Activated T-cell treated with anti-CD3 and anti-CD28 coated beads, Interleukin-2, amount 50 U/mL, for 48 hours (primary cell): ENCODE results near the gene TBL1XR1.
A peak's percentile ranks its signal among the peaks of the same experiment; 100 is the strongest.
"Not testable (repeated sequence)": the region's sequence is repeated elsewhere in the genome, so short reads cannot be mapped to it uniquely, and the experiment has no call there.

Source experiments
- DNase-seq, 2 experiments: peaks; one replicate each; pipeline ENCODE4 v3.0.0-alpha.2; 2020

The TBL1XR1 gene

GRCh38 chr3:177056927-177057326 lies 140.4 kb downstream of the TBL1XR1 start:
- DNase-seq, result no peak

- no peak for DNase-seq
Observed at GRCh38 chr3:177055605-177056571, 141.4 kb downstream of the TBL1XR1 start.

GRCh38 chr3:177053107-177053506 lies 144.2 kb downstream of the TBL1XR1 start:
- no peak for DNase-seq

GRCh38 chr3:177051411-177051810 lies 145.9 kb downstream of the TBL1XR1 start:
- DNase-seq, result no peak

GRCh38 chr3:177050501-177051237 lies 146.6 kb downstream of the TBL1XR1 start:
- DNase-seq, result no peak

GRCh38 chr3:177045767-177046166 lies 151.5 kb downstream of the TBL1XR1 start:
- DNase-seq, result no peak

- no peak for DNase-seq
Observed at GRCh38 chr3:177045222-177045621, 152.1 kb downstream of the TBL1XR1 start.

GRCh38 chr3:177041730-177042551 lies 155.3 kb downstream of the TBL1XR1 start:
- no peak for DNase-seq

- DNase-seq, result no peak
Observed at GRCh38 chr3:177041021-177041729, 156.1 kb downstream of the TBL1XR1 start.

GRCh38 chr3:177039490-177040274 lies 157.6 kb downstream of the TBL1XR1 start:
- no peak for DNase-seq

- DNase-seq, result peak in 1 of 2 experiments; percentile 25
Observed at GRCh38 chr3:177037241-177037640, 160.0 kb downstream of the TBL1XR1 start.

- no peak for DNase-seq
Observed at GRCh38 chr3:177035676-177036075, 161.6 kb downstream of the TBL1XR1 start.

- DNase-seq, result no peak
Observed at GRCh38 chr3:177034832-177035475, 162.3 kb downstream of the TBL1XR1 start.

- no peak for DNase-seq
Observed at GRCh38 chr3:177026505-177027277, 170.6 kb downstream of the TBL1XR1 start.

- DNase-seq, result no peak
Observed at GRCh38 chr3:177015881-177016280, 181.4 kb downstream of the TBL1XR1 start.

GRCh38 chr3:177013681-177014280 lies 183.5 kb downstream of the TBL1XR1 start:
- DNase-seq, result no peak

GRCh38 chr3:177005718-177006405 lies 191.4 kb downstream of the TBL1XR1 start:
- no peak for DNase-seq

- DNase-seq, result not testable (repeated sequence)
Observed at GRCh38 chr3:177000159-177000558, 197.1 kb downstream of the TBL1XR1 start.

GRCh38 chr3:176995946-176996345 lies 201.3 kb downstream of the TBL1XR1 start:
- DNase-seq, result no peak
